Measurements from ENCODE around the gene DSN1. TPM values are rescaled to one million over a fixed set of nuclear protein-coding genes. Genes with fewer than 3 reads are reported as not detected.

Gene DSN1
- total and polyA plus RNA-seq, 2 experiments from 2014 or later, result 19.4 to 26.4 TPM

GRCh38 chr20:36736451-36737182 lies 36.9 kb downstream of the DSN1 start:
- Mint-ChIP-seq H3K36me3 (ENCODE audit: low read depth) (no peaks in the 10 kb centered on the region), H3K9me3 (no peaks in the 10 kb centered on the region), H3K27ac (no peak overlapping the region; the same call in 1 of the 2 replicates), H3K4me1 (peaks cover 20% of the 10 kb centered on the region), H3K27me3 (ENCODE audit: insufficient read depth, low read depth, poor library complexity) (no peaks in the 10 kb centered on the region), H3K4me3 (no peak overlapping the region)
- Histone ChIP-seq H3K27ac (ENCODE audit: low read depth) (0 out of 2 replicates have a peak overlapping the region, but pooled peaks have one; percentile 59), H3K4me2 (peak overlapping the region; percentile 48; the same call in 1 of the 2 replicates), H3K9me2 (ENCODE audit: insufficient read depth) (no peaks in the 10 kb centered on the region), H3K79me2 (replicated peaks; ENCODE audit: insufficient read depth) (peaks cover 31% of the 10 kb centered on the region), H3F3A (replicated peaks; ENCODE audit: low read depth) (no peaks in the 10 kb centered on the region), H4K20me1 (replicated peaks; ENCODE audit: insufficient read depth) (0 out of 2 replicates have a peak, but pooled peaks cover 4% of the 10 kb centered on the region), H3K27me3 (ENCODE audit: insufficient read depth) (no peaks in the 10 kb centered on the region), H3K36me3 (ENCODE audit: insufficient read depth) (no peaks in the 10 kb centered on the region), H2AFZ (no peak overlapping the region), H3K4me1 (ENCODE audit: insufficient read depth) (peaks cover 12% of the 10 kb centered on the region), H3K4me3 (no peak overlapping the region)
- TF ChIP-seq ZNF462 (CRISPR knock-in tag; IDR thresholded peaks at IDR 0.05), result no peak
- TF ChIP-seq ETS1 (IDR thresholded peaks at IDR 0.05), result no peak
- TF ChIP-seq ZNF331 (CRISPR knock-in tag; IDR thresholded peaks at IDR 0.05; ENCODE audit: low read depth), result no peak
- no peak for TF ChIP-seq CTCF (conservative IDR thresholded peaks at IDR 0.05; ENCODE audit: low read depth in 2 of 2)
- no peak for TF ChIP-seq JUNB (IDR thresholded peaks at IDR 0.05; ENCODE audit: unreplicated experiment)
- no peak for TF ChIP-seq NANOG (IDR thresholded peaks at IDR 0.05; ENCODE audit: borderline replicate concordance)
- TF ChIP-seq STAT1 (IDR thresholded peaks at IDR 0.05; ENCODE audit: unreplicated experiment), result no peak
- TF ChIP-seq POLR2AphosphoS5 (IDR thresholded peaks at IDR 0.05; ENCODE audit: low read depth), result no peak
- TF ChIP-seq CREB1 (CRISPR knock-in tag; IDR thresholded peaks at IDR 0.05; ENCODE audit: low read depth), result no peak
- no peak for TF ChIP-seq EZH2 (IDR thresholded peaks at IDR 0.05; ENCODE audit: low read depth, unreplicated experiment)
- no peak for TF ChIP-seq ZNF114 (CRISPR knock-in tag; IDR thresholded peaks at IDR 0.05)
- TF ChIP-seq REST (IDR thresholded peaks at IDR 0.05; ENCODE audit: unreplicated experiment), result no peak
- no peak for TF ChIP-seq EZH2phosphoT487 (IDR thresholded peaks at IDR 0.05; ENCODE audit: unreplicated experiment)
- ATAC-seq (peak; percentile 33), DNase-seq (ENCODE audit: low spot score) (no peak)
